HL-60/S4 treated with phorbol 12-myristate 13-acetate at 8.2 ng/mL for 4 days and 3 days (cell line): ENCODE results near the gene EPS8L2.

Source experiments
- in situ Hi-C: fragments of 300-500 bp; cut with MboI; formaldehyde crosslinking; loops from 2 replicates; pipeline ENCODE4 v1.15.0; 2022; ENCODE audit warnings: low sequenced_read_pairs

Gene EPS8L2

GRCh38 chr11:748007-748359 is 42.0 kb downstream of the EPS8L2 start:
- in situ Hi-C loops = no loop called here

- in situ Hi-C loops = no loop called here
These were observed 43.7 kb downstream of the EPS8L2 start for GRCh38 chr11:749731-750130.

- in situ Hi-C loops = no loop called here
These were observed 54.2 kb downstream of the EPS8L2 start for GRCh38 chr11:760236-760635.

- in situ Hi-C loops = no loop called here
These were observed 55.6 kb downstream of the EPS8L2 start for GRCh38 chr11:761526-762108.

- in situ Hi-C loops = no loop called here
These were observed 56.5 kb downstream of the EPS8L2 start for GRCh38 chr11:762421-763072.

- in situ Hi-C loops = no loop called here
These were observed 57.0 kb downstream of the EPS8L2 start for GRCh38 chr11:763073-763463.

GRCh38 chr11:763549-764321 is 57.7 kb downstream of the EPS8L2 start:
- in situ Hi-C loops = no loop called here

- in situ Hi-C loops = no loop called here
These were observed 58.4 kb downstream of the EPS8L2 start for GRCh38 chr11:764322-765024.

- in situ Hi-C loops = no loop called here
These were observed 59.2 kb downstream of the EPS8L2 start for GRCh38 chr11:765025-765801.

GRCh38 chr11:765802-766091 is 59.7 kb downstream of the EPS8L2 start:
- in situ Hi-C loops = no loop called here

- in situ Hi-C loops = no loop called here
These were observed 60.3 kb downstream of the EPS8L2 start for GRCh38 chr11:766106-766935.

GRCh38 chr11:766936-767210 is 60.8 kb downstream of the EPS8L2 start:
- in situ Hi-C loops = no loop called here

- in situ Hi-C loops = no loop called here
These were observed 61.2 kb downstream of the EPS8L2 start for GRCh38 chr11:767238-767637.

GRCh38 chr11:769887-770641 is 64.0 kb downstream of the EPS8L2 start:
- in situ Hi-C loops = no loop called here

GRCh38 chr11:770642-771616 is 64.9 kb downstream of the EPS8L2 start:
- in situ Hi-C loops = no loop called here

- in situ Hi-C loops = no loop called here
These were observed 65.7 kb downstream of the EPS8L2 start for GRCh38 chr11:771617-772204.

- in situ Hi-C loops = no loop called here
These were observed 66.7 kb downstream of the EPS8L2 start for GRCh38 chr11:772429-773390.
